Endothelial cell of umbilical vein (primary cell): ENCODE measurements around the gene SPP2. TPM values are rescaled to one million over a fixed set of nuclear protein-coding genes. Genes with fewer than 3 reads are reported as not detected.

ENCODE experiments used
- BruUV-seq: library from RNA; stranded (reverse); fragments of 400-500 nt; replicated peaks from 2 replicates; lab custom pipeline; 2021; lab: Mats Ljungman, UMichigan
- CTCF ChIA-PET: fragments of 300-600, 350-600 bp; sonication (Branson Sonifier 250); formaldehyde crosslinking; loops from one replicate; lab custom pipeline; 2021; ENCODE audit warnings: antibody characterized with exemption, inconsistent platforms; lab: Charles Lee
- POLR2A ChIA-PET: fragments of 300-600, 350-600 bp; sonication (Branson Sonifier 250); formaldehyde crosslinking; loops from one replicate; lab custom pipeline; 2021; ENCODE audit warnings: antibody characterized with exemption, inconsistent platforms; lab: Charles Lee
- DNase-seq: peaks from one replicate; pipeline ENCODE4 v3.0.0-alpha.2; 2011; ENCODE audit warnings: low read depth, low spot score
- FAIRE-seq: peaks from 2 replicates; lab custom pipeline; 2011; peaks lifted over from hg19 to GRCh38; lab: Jason Lieb, UNC
- H2AFZ ChIP-seq: 2 replicates; pipeline ENCODE4 v1.6.0; 2012; ENCODE audit warnings: low read depth, low read length, control low read depth, inconsistent platforms
- H3K27ac ChIP-seq: 2 replicates; pipeline ENCODE4 v1.5.1; 2011; ENCODE audit warnings: low read depth, mild to moderate bottlenecking, control low read depth, low read length, moderate library complexity; ENCODE audit not compliant: insufficient read depth
- H3K27me3 ChIP-seq, 2 experiments: 2 replicates each; pipeline versions ENCODE4 v1.6.0 to v1.6.1; 2011; ENCODE audit warnings: low read length in 2 of 2, mixed read lengths in 1 of 2; ENCODE audit not compliant: control insufficient read depth in 2 of 2, insufficient read depth in 2 of 2
- H3K36me3 ChIP-seq, 2 experiments: 2 replicates in 1 of 2; 3 replicates in 1 of 2; pipeline ENCODE4 v1.5.1; 2011; ENCODE audit warnings: low read length in 2 of 2, mild to moderate bottlenecking in 1 of 2, moderate library complexity in 1 of 2; ENCODE audit not compliant: control insufficient read depth in 2 of 2, insufficient read depth in 2 of 2; ENCODE audit errors: extremely low read depth in 1 of 2
- H3K4me1 ChIP-seq: 3 replicates; pipeline ENCODE4 v1.5.1; 2011; ENCODE audit warnings: mild to moderate bottlenecking, low read length; ENCODE audit not compliant: control insufficient read depth, insufficient read depth; ENCODE audit errors: extremely low read depth
- H3K4me2 ChIP-seq: 2 replicates; pipeline ENCODE4 v1.6.1; 2011; ENCODE audit warnings: low read length, control low read depth, mixed read lengths; ENCODE audit not compliant: insufficient read depth
- H3K4me3 ChIP-seq, 3 experiments: fragments of 200-600 bp in 1 of 3; sonication (generic), shearing (Covaris generic) in 1 of 3; replicated peaks in 1 of 3; 2 replicates each; pipeline ENCODE4 v1.5.1; 2011 to 2016; ENCODE audit warnings: control low read depth in 3 of 3, low read length in 3 of 3, mild to moderate bottlenecking in 2 of 3, inconsistent platforms in 1 of 3, low read depth in 1 of 3, moderate library complexity in 1 of 3; ENCODE audit not compliant: insufficient read depth in 1 of 3
- H3K79me2 ChIP-seq: 2 replicates; pipeline ENCODE4 v1.6.0; 2012; ENCODE audit warnings: low read length, inconsistent platforms; ENCODE audit not compliant: control insufficient read depth, insufficient read depth
- H3K9ac ChIP-seq: replicated peaks from 2 replicates; pipeline ENCODE3; 2011; ENCODE audit warnings: low read length, control low read depth; ENCODE audit not compliant: insufficient read depth; ENCODE audit errors: extremely low read depth
- H3K9me1 ChIP-seq: replicated peaks from 3 replicates; pipeline ENCODE4 v1.6.0; 2011; ENCODE audit warnings: mild to moderate bottlenecking, low read length; ENCODE audit not compliant: control insufficient read depth, insufficient read depth; ENCODE audit errors: extremely low read depth
- H3K9me3 ChIP-seq: replicated peaks from 2 replicates; pipeline ENCODE4 v1.5.1; 2012; ENCODE audit warnings: low read length, inconsistent platforms; ENCODE audit not compliant: control insufficient read depth, insufficient read depth
- H4K20me1 ChIP-seq: replicated peaks from 2 replicates; pipeline ENCODE3; 2011; ENCODE audit warnings: mild to moderate bottlenecking, low read length; ENCODE audit not compliant: control insufficient read depth, insufficient read depth; ENCODE audit errors: extremely low read depth
- CTCF ChIP-seq, 2 donors: IDR thresholded peaks; 1 replicate in 1 of 2; 2 replicates in 1 of 2; pipeline ENCODE4 v1.5.1; 2011; ENCODE audit warnings: low read length in 2 of 2, mild to moderate bottlenecking in 2 of 2, moderate library complexity in 2 of 2, control low read depth in 1 of 2, inconsistent platforms in 1 of 2, low read depth in 1 of 2; ENCODE audit not compliant: insufficient read depth in 1 of 2; ENCODE audit errors: extremely low read depth in 1 of 2
- EZH2 ChIP-seq: IDR thresholded peaks from 2 replicates; pipeline ENCODE4 v1.6.1; 2012; ENCODE audit warnings: borderline replicate concordance, low read depth, mild to moderate bottlenecking, moderate library complexity, low read length, inconsistent platforms; ENCODE audit not compliant: severe bottlenecking
- FOS ChIP-seq: IDR thresholded peaks from 2 replicates; pipeline ENCODE4 v1.6.1; 2011; ENCODE audit warnings: mild to moderate bottlenecking, low read length, moderate library complexity, borderline replicate concordance; ENCODE audit not compliant: insufficient read depth
- GATA2 ChIP-seq: IDR thresholded peaks from 2 replicates; pipeline ENCODE4 v1.7.0; 2011; ENCODE audit warnings: low read depth, mild to moderate bottlenecking, moderate library complexity, mixed read lengths, low read length; ENCODE audit not compliant: insufficient read length, insufficient read depth
- JUN ChIP-seq: IDR thresholded peaks from 2 replicates; pipeline ENCODE4 v1.6.1; 2011; ENCODE audit warnings: borderline replicate concordance, low read depth; ENCODE audit not compliant: insufficient read length, insufficient read depth
- MAX ChIP-seq: IDR thresholded peaks from 2 replicates; pipeline ENCODE4 v1.6.1; 2011; ENCODE audit not compliant: insufficient read depth, insufficient read length
- MYC ChIP-seq: IDR thresholded peaks from one replicate; pipeline ENCODE4 v1.6.1; 2011; ENCODE audit warnings: mild to moderate bottlenecking, low read depth, low read length
- POLR2A ChIP-seq: IDR thresholded peaks from 2 replicates; pipeline ENCODE4 v1.6.1; 2012; ENCODE audit warnings: low read depth, mild to moderate bottlenecking, control low read depth, low read length
- POLR2AphosphoS5 ChIP-seq: IDR thresholded peaks from 2 replicates; pipeline ENCODE4 v1.6.1; 2012; ENCODE audit warnings: low read depth, mild to moderate bottlenecking, control low read depth, low read length, moderate library complexity; ENCODE audit not compliant: insufficient read depth
- dilution Hi-C: fragments of 300-500 bp; cut with MboI; formaldehyde crosslinking; loops from one replicate; pipeline ENCODE4 v1.15.0; 2019; ENCODE audit warnings: low sequenced_read_pairs; ENCODE audit not compliant: extremely low pct_ligation_motif_present
- intact Hi-C: fragments of 100-400 bp; cut with micrococcal nuclease; formaldehyde crosslinking; loops from one replicate; pipeline ENCODE4 v1.10.0; 2022
- polyA plus RNA-seq, 4 experiments: library from polyadenylated mRNA; depleted of rRNA in 3 of 4; stranded (reverse) in 3 of 4; unstranded in 1 of 4; fragments of >200 nt; gene quantifications; 2 replicates each; pipeline versions ENCODE4 v1.2.1 to v1.2.3, GENCODE V29; 2011 to 2012; ENCODE audit warnings: missing spikeins in 1 of 4
- total RNA-seq: library from RNA; stranded (reverse); gene quantifications from 2 replicates; pipeline ENCODE4 v1.2.3, GENCODE V29; 2021

Gene SPP2
- total and polyA plus RNA-seq, 2 donors (not counting 3 experiments of a cell fraction or from before 2014, with no cell fraction given) = not detected

DNA sequence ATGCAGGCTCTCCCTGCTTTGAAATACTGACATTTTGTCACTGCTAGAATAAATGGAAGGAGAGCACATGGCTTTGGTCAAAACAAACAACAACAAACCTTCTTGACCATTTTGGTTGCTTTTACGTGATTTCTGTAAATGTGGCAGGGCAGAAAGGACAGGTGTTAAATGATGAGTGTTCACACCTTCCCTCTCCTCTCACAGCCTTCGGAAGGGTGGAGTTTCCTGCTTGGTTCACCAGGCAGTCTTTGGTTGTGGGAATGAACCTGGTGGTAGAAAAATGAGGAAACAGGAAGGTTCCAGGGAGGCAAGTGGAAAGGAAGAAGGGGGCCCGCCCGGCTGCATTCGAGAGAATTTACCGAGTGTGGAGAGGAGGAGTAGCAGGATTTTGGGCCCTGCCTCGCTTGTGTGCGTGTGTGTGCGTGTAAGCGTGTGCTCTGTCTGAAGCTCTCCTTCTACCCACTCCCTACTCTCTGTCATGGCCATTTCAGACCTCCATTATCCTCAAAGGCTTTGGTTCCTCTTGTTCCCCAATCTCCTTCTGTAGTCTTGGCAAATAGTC lies 23.7 kb upstream of the SPP2 start:
- ChIA-PET CTCF (interaction anchor here (0.5 kb wide), 1 partner anchor 48 kb away, joined by 3 read pairs; no protein-coding TSS in a partner anchor), POLR2A (no interaction called here)
- H2AFZ ChIP-seq = no peak overlapping the region
- H3K9me3 ChIP-seq = no peaks in the 10 kb centered on the region
- BruUV-seq = no TSS peak
- FAIRE-seq = no peak
- no peak overlapping the region for H3K4me3 ChIP-seq
- peaks cover 10% of the 10 kb centered on the region for H3K4me1 ChIP-seq
- intact Hi-C loops (no loop called here), dilution Hi-C loops (no loop called here)
- H3K36me3 ChIP-seq = no peaks in the 10 kb centered on the region
- no peaks in the 10 kb centered on the region for H4K20me1 ChIP-seq
- H3K79me2 ChIP-seq = no peaks in the 10 kb centered on the region
- no peak for DNase-seq
- no peak overlapping the region for H3K27ac ChIP-seq
- H3K9ac ChIP-seq = no peak overlapping the region
- no peak for TF ChIP-seq GATA2
- no peak for TF ChIP-seq JUN
- TF ChIP-seq POLR2A = no peak
- TF ChIP-seq POLR2AphosphoS5 = no peak
- no peak for TF ChIP-seq CTCF (IDR thresholded peaks at IDR 0.05; ENCODE audit: extremely low read depth in 1 of 2, insufficient read depth in 1 of 2, low read depth in 1 of 2, low read length in 2 of 2)
- TF ChIP-seq EZH2 = no peak
- TF ChIP-seq FOS = no peak
- TF ChIP-seq MAX = no peak
- no peak for TF ChIP-seq MYC
- no peak overlapping the region for H3K4me2 ChIP-seq
- H3K9me1 ChIP-seq = no peaks in the 10 kb centered on the region
- H3K27me3 ChIP-seq = no peaks in the 10 kb centered on the region
